Peyer's patch (tissue), 4 donors: ENCODE results near the gene C3orf49.

Experiments used
- CTCF ChIP-seq, 6 experiments: fragments of 450-650 bp in 4 of 6; fragments of 200-600 bp in 2 of 6; sonication (generic) in 1 of 6; IDR thresholded peaks; one replicate each; pipeline ENCODE4 v1.5.1; 2017 to 2019; ENCODE audit warnings: antibody characterized with exemption in 6 of 6, mild to moderate bottlenecking in 3 of 6, moderate library complexity in 1 of 6
- POLR2A ChIP-seq, 2 donors: fragments of 450-650 bp; IDR thresholded peaks; one replicate each; pipeline ENCODE4 v1.5.1; 2017; ENCODE audit warnings: antibody characterized with exemption in 2 of 2, mild to moderate bottlenecking in 2 of 2, moderate library complexity in 2 of 2

GRCh38 chr3:63814237-63814636 is 4.9 kb upstream of the C3orf49 start:
- TF ChIP-seq CTCF (IDR thresholded peaks at IDR 0.05) (no peak), POLR2A (IDR thresholded peaks at IDR 0.05) (no peak)
